Measurements from ENCODE around the gene CALM3. TPM values are rescaled to one million over a fixed set of nuclear protein-coding genes. Genes with fewer than 3 reads are reported as not detected.

The CALM3 gene
- total and polyA plus RNA-seq, 2 of the 13 experiments (the other 11 are each of a cell fraction or from before 2014, with no cell fraction given) = 239 to 258 TPM

DNA sequence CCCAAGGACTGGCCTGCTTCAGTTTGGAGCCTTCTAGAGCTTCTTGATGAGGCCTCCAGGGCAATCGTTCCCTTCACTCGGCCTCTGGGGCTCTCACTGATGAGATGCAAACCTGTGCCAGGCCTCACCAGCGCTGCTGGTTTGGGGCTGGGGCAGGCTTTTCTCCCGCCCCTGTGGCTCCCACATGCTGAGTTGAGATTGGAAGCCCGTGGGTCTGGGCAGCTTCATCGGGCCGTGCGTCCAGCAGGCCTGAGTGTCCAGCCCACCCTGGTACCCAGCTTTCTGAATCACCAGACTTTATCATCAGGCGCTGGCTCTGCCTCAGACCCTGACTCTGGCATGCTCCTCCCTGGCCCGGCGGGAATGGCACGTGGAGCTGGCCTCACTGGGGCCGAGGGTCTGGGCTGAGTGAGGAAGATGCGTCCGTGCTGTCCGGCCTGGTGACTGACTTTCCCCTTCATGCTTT, 4.3 kb downstream of the CALM3 start (continued):
- peak; percentile 69 for TF ChIP-seq AGO2 (optimal IDR thresholded peaks at IDR 0.05; ENCODE audit: low read depth, low read length)
- TF ChIP-seq ZNF720 (CRISPR knock-in tag; IDR thresholded peaks at IDR 0.05) = no peak
- TF ChIP-seq RXRB (CRISPR knock-in tag; IDR thresholded peaks at IDR 0.05; ENCODE audit: borderline replicate concordance) = no peak
- TF ChIP-seq ZNF260 (CRISPR knock-in tag; IDR thresholded peaks at IDR 0.05; ENCODE audit: borderline replicate concordance, low read depth) = no peak
- no peak for TF ChIP-seq ZNF589 (CRISPR knock-in tag; conservative IDR thresholded peaks at IDR 0.05)
- TF ChIP-seq ZNF205 (CRISPR knock-in tag; IDR thresholded peaks at IDR 0.05) = no peak
- no peak for TF ChIP-seq ZNF816 (CRISPR knock-in tag; IDR thresholded peaks at IDR 0.05; ENCODE audit: borderline replicate concordance)
- TF ChIP-seq, protein P1, sequence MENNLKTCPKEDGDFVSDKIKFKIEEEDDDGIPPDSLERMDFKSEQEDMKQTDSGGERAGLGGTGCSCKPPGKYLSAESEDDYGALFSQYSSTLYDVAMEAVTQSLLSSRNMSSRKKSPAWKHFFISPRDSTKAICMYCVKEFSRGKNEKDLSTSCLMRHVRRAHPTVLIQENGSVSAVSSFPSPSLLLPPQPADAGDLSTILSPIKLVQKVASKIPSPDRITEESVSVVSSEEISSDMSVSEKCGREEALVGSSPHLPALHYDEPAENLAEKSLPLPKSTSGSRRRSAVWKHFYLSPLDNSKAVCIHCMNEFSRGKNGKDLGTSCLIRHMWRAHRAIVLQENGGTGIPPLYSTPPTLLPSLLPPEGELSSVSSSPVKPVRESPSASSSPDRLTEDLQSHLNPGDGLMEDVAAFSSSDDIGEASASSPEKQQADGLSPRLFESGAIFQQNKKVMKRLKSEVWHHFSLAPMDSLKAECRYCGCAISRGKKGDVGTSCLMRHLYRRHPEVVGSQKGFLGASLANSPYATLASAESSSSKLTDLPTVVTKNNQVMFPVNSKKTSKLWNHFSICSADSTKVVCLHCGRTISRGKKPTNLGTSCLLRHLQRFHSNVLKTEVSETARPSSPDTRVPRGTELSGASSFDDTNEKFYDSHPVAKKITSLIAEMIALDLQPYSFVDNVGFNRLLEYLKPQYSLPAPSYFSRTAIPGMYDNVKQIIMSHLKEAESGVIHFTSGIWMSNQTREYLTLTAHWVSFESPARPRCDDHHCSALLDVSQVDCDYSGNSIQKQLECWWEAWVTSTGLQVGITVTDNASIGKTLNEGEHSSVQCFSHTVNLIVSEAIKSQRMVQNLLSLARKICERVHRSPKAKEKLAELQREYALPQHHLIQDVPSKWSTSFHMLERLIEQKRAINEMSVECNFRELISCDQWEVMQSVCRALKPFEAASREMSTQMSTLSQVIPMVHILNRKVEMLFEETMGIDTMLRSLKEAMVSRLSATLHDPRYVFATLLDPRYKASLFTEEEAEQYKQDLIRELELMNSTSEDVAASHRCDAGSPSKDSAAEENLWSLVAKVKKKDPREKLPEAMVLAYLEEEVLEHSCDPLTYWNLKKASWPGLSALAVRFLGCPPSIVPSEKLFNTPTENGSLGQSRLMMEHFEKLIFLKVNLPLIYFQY (CRISPR knock-in tag; IDR thresholded peaks at IDR 0.05; ENCODE audit: borderline replicate concordance) = no peak
- TF ChIP-seq ZKSCAN8 (CRISPR knock-in tag; IDR thresholded peaks at IDR 0.05; ENCODE audit: borderline replicate concordance) = no peak
- TF ChIP-seq, protein P2, sequence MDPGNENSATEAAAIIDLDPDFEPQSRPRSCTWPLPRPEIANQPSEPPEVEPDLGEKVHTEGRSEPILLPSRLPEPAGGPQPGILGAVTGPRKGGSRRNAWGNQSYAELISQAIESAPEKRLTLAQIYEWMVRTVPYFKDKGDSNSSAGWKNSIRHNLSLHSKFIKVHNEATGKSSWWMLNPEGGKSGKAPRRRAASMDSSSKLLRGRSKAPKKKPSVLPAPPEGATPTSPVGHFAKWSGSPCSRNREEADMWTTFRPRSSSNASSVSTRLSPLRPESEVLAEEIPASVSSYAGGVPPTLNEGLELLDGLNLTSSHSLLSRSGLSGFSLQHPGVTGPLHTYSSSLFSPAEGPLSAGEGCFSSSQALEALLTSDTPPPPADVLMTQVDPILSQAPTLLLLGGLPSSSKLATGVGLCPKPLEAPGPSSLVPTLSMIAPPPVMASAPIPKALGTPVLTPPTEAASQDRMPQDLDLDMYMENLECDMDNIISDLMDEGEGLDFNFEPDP (CRISPR knock-in tag; conservative IDR thresholded peaks at IDR 0.05) = 0 out of 2 replicates have a peak, but pooled peaks have one; percentile 33
- TF ChIP-seq, protein P3, sequence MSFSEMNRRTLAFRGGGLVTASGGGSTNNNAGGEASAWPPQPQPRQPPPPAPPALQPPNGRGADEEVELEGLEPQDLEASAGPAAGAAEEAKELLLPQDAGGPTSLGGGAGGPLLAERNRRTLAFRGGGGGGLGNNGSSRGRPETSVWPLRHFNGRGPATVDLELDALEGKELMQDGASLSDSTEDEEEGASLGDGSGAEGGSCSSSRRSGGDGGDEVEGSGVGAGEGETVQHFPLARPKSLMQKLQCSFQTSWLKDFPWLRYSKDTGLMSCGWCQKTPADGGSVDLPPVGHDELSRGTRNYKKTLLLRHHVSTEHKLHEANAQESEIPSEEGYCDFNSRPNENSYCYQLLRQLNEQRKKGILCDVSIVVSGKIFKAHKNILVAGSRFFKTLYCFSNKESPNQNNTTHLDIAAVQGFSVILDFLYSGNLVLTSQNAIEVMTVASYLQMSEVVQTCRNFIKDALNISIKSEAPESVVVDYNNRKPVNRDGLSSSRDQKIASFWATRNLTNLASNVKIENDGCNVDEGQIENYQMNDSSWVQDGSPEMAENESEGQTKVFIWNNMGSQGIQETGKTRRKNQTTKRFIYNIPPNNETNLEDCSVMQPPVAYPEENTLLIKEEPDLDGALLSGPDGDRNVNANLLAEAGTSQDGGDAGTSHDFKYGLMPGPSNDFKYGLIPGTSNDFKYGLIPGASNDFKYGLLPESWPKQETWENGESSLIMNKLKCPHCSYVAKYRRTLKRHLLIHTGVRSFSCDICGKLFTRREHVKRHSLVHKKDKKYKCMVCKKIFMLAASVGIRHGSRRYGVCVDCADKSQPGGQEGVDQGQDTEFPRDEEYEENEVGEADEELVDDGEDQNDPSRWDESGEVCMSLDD (CRISPR knock-in tag; IDR thresholded peaks at IDR 0.05; ENCODE audit: borderline replicate concordance) = no peak
- TF ChIP-seq SATB2 (CRISPR knock-in tag; IDR thresholded peaks at IDR 0.05) = no peak
- TF ChIP-seq POLR2A (IDR thresholded peaks at IDR 0.05; ENCODE audit: insufficient read depth in 1 of 2, low read depth in 2 of 2, low read length in 2 of 2) = 0 out of 4 replicates have a peak, but pooled peaks of 1 of the 2 experiments have one; percentile 28
- no peak for TF ChIP-seq MYNN (CRISPR knock-in tag; IDR thresholded peaks at IDR 0.05; ENCODE audit: low read depth)
- no peak for TF ChIP-seq ZEB1 (IDR thresholded peaks at IDR 0.05; ENCODE audit: insufficient replicate concordance, low read depth)
- no peak for TF ChIP-seq ZKSCAN1 (IDR thresholded peaks at IDR 0.05; ENCODE audit: low read length)

All from HepG2 (cell line).